SU-DHL-6 (cell line): ENCODE results near the gene PELI3.
"Not testable (repeated sequence)": the region's sequence is repeated elsewhere in the genome, so short reads cannot be mapped to it uniquely, and the experiment has no call there.

Experiments
- H2AFZ ChIP-seq: fragments of 200-600 bp; sonication (generic); 2 replicates; pipeline ENCODE4 v1.6.1; 2014; ENCODE audit warnings: low read depth, mild to moderate bottlenecking, moderate library complexity, mixed read lengths, antibody characterized with exemption, low read length; ENCODE audit not compliant: severe bottlenecking
- H3F3A ChIP-seq: fragments of 200-600 bp; shearing (Covaris generic); 2 replicates; pipeline ENCODE4 v1.6.0; 2016; ENCODE audit warnings: antibody characterized with exemption, mild to moderate bottlenecking; ENCODE audit not compliant: insufficient read depth
- H3K27ac ChIP-seq: fragments of 200-600 bp; sonication (generic); 2 replicates; pipeline ENCODE4 v1.5.1; 2016; ENCODE audit warnings: low read depth, mild to moderate bottlenecking, low read length, moderate library complexity, mixed read lengths
- H3K27me3 ChIP-seq: fragments of 200-600 bp; sonication (generic), shearing (Covaris generic); 2 replicates; pipeline ENCODE4 v1.6.0; 2014; ENCODE audit warnings: mild to moderate bottlenecking, low read length
- H3K36me3 ChIP-seq: fragments of 200-600 bp; sonication (generic); 2 replicates; pipeline ENCODE4 v1.6.1; 2014; ENCODE audit warnings: mild to moderate bottlenecking, low read length, mixed read lengths
- H3K4me2 ChIP-seq: fragments of 300-600, 200-600 bp; shearing (Covaris generic), sonication (generic); 2 replicates; pipeline ENCODE4 v1.6.0; 2014; ENCODE audit warnings: low read length, low read depth, mild to moderate bottlenecking; ENCODE audit not compliant: poor library complexity, severe bottlenecking
- H3K4me3 ChIP-seq: fragments of 200-600 bp; sonication (generic); 2 replicates; pipeline ENCODE4 v1.5.1; 2014; ENCODE audit warnings: antibody characterized with exemption, low read length, mild to moderate bottlenecking, mixed read lengths; ENCODE audit not compliant: insufficient read depth, poor library complexity, severe bottlenecking
- H3K79me2 ChIP-seq: fragments of 200-600 bp; sonication (generic); 2 replicates; pipeline ENCODE4 v1.6.1; 2014; ENCODE audit warnings: mild to moderate bottlenecking, low read length, moderate library complexity; ENCODE audit not compliant: insufficient read depth
- H3K9ac ChIP-seq: fragments of 200-600 bp; sonication (generic); 2 replicates; pipeline ENCODE4 v1.7.0; 2014; ENCODE audit warnings: mild to moderate bottlenecking, low read length
- H3K9me2 ChIP-seq: fragments of 200-600 bp; sonication (generic); replicated peaks from 2 replicates; pipeline ENCODE4 v1.6.1; 2014; ENCODE audit warnings: low read length; ENCODE audit not compliant: insufficient read depth
- H3K9me3 ChIP-seq: fragments of 200-600 bp; sonication (generic); 2 replicates; pipeline ENCODE4 v1.6.1; 2014; ENCODE audit warnings: low read length, mixed read lengths; ENCODE audit not compliant: insufficient read depth
- H4K20me1 ChIP-seq: fragments of 200-600 bp; sonication (generic); 2 replicates; pipeline ENCODE4 v1.6.1; 2014; ENCODE audit warnings: low read depth, mild to moderate bottlenecking, antibody characterized with exemption, low read length, moderate library complexity, mixed read lengths
- EZH2phosphoT487 ChIP-seq: fragments of 200-600 bp; sonication (generic), shearing (Covaris generic); conservative IDR thresholded peaks from 2 replicates; pipeline ENCODE4 v1.6.1; 2018; ENCODE audit warnings: mild to moderate bottlenecking, antibody characterized with exemption, low read length, moderate library complexity, mixed read lengths
- TF ChIP-seq, protein P1 (sequence below): fragments of 200-600 bp; sonication (generic); IDR thresholded peaks from one replicate; pipeline ENCODE4 v1.5.1; 2017; ENCODE audit warnings: antibody characterized with exemption, mild to moderate bottlenecking, low read length, moderate library complexity; ENCODE audit not compliant: insufficient read depth, poor library complexity, severe bottlenecking

The PELI3 gene

DNA sequence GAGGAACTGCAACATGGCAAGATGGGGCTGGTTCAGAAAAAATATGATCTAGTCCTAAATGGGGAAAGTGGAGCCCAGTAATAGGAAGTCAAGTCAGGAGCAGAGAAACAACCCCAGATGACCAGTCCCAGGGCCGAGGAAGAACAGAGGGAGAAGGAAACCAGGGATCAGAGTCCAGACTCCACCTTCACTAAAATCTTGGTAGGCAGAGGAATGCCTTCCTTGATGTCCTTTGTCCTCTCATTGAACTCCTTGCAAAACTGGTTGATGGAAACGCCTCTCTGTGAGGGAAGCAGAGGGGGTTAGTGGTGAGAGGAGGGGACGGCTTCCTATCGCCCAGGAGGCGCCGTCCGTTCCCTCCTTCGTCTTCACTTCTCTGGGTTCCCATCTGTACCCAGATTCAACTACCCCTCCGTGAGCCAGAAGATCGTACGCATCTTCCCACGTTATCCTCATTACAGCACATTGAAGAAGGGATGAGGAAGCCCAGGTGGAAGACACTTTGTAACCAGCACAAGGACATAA, 28.7 kb upstream of the PELI3 start:
- Histone ChIP-seq H3K36me3 (0 out of 2 replicates have a peak, but pooled peaks cover 2% of the 10 kb centered on the region), H3F3A (no peaks in the 10 kb centered on the region), H2AFZ (peak overlapping the region; percentile 87), H3K9me3 (no peaks in the 10 kb centered on the region), H3K79me2 (no peaks in the 10 kb centered on the region; the same call in 1 of the 2 replicates), H3K27ac (peak overlapping the region; percentile 60; the same call in 1 of the 2 replicates), H3K4me3 (peak overlapping the region; percentile 85), H3K9me2 (no peaks in the 10 kb centered on the region), H3K4me2 (peak overlapping the region; percentile 69), H3K9ac (peak overlapping the region; percentile 75), H3K27me3 (no peaks in the 10 kb centered on the region), H4K20me1 (no peaks in the 10 kb centered on the region)
- no peak for TF ChIP-seq EZH2phosphoT487
- TF ChIP-seq, protein P1, sequence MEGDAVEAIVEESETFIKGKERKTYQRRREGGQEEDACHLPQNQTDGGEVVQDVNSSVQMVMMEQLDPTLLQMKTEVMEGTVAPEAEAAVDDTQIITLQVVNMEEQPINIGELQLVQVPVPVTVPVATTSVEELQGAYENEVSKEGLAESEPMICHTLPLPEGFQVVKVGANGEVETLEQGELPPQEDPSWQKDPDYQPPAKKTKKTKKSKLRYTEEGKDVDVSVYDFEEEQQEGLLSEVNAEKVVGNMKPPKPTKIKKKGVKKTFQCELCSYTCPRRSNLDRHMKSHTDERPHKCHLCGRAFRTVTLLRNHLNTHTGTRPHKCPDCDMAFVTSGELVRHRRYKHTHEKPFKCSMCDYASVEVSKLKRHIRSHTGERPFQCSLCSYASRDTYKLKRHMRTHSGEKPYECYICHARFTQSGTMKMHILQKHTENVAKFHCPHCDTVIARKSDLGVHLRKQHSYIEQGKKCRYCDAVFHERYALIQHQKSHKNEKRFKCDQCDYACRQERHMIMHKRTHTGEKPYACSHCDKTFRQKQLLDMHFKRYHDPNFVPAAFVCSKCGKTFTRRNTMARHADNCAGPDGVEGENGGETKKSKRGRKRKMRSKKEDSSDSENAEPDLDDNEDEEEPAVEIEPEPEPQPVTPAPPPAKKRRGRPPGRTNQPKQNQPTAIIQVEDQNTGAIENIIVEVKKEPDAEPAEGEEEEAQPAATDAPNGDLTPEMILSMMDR = no peak

DNA sequence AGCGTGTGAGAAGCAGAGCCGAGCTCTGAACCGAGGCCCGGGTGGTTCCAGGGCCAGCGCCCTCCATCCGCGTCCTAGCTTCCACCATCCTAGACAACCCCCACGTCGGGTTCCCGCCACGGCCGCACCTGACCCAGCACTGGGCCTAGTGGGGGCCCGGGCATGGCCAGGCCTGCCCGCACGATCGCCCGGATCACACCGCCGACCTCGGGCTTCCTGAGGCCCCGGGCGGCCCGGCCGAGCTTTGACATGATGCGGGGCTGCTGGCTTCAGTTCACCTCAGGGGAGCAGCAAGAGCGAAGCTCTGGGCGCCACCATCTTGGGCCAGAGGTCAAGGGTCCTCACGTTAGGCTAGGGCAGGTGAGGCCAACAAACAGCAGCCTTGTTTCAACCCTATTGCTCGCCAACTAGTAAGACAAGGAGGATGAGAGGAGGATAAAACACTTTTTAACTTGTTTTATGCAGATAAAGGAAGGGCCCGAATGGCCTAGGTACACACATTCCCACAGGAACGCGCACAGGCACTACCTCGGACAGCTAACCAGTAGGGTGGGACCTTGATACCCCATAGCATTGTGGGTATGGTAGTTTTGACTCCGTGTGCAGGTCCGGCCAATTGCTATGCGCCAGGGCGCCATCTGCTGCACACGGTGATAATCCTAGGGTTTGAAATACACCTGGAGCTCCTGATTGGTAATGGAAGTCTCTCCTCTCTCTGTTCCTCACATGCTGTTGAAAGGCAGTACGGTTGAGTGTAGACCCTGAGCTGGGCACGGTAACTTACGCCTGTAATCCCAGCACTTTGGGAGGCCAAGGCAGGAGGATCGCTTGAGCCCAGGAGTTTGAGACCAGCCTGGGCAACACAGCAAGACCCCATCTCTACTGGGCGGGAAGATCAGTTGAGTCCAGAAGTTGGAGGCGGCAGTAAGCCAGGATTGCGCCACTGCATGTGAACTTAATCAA, 27.9 kb upstream of the PELI3 start, which contains the start of gene MRPL11:
TSS of gene MRPL11 (minus strand) at position 345 of the 963 bp plus-strand sequence. CDS start at position 251, 94 bp downstream.
- no peaks in the 10 kb centered on the region for H3F3A ChIP-seq
- peak within 1 kb of the TSS; percentile 87 for H2AFZ ChIP-seq

DNA sequence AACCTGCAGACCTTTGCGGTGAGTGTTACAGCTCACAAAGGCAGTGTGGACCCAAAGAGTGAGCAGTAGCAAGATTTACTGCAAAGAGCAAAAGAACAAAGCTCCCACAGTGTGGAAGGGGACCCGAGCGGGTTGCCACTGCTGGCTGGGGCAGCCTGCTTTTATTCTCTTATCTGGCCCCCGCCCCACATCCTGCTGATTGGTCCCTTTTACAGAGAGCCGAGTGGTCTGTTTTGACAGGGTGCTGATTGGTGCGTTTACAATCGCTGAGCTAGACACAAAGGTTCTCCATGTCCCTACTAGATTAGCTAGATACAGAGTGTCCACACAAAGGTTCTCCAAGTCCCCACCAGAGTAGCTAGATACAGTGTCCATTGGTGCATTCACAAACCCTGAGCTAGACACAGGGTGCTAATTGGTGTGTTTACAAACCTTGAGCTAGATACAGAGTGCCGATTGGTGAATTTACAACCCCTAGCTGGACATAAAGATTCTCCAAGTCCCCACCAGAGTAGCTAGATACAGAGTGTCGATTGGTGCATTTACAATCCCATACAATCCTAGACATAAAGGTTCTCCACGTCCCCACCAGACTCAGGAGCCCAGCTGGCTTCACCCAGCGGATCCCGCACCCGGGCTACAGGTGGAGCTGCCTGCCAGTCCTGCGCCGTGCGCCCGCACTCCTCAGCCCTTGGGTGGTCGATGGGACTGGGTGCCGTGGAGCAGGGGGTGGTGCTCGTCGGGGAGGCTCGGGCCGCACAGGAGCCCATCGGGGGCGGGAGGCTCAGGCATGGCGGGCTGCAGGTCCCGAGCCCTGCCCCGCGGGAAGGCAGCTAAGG, 26.4 kb upstream of the PELI3 start:
- not testable (repeated sequence) for H3K4me3 ChIP-seq, H4K20me1 ChIP-seq, H3K4me2 ChIP-seq, H3K27me3 ChIP-seq, H3K27ac ChIP-seq, H3K9me2 ChIP-seq, H3K9me3 ChIP-seq, H3K9ac ChIP-seq, H2AFZ ChIP-seq, H3K79me2 ChIP-seq, H3F3A ChIP-seq, H3K36me3 ChIP-seq

More for the DNA sequence above, 27.9 kb upstream of the PELI3 start, which contains the start of gene MRPL11:
- TF ChIP-seq, protein P1 = peak; percentile 56
- TF ChIP-seq EZH2phosphoT487 = no peak
- Histone ChIP-seq H3K4me3 (peak within 1 kb of the TSS; percentile 85), H3K79me2 (no peaks in the 10 kb centered on the region; the same call in 1 of the 2 replicates), H3K9ac (peak within 1 kb of the TSS; percentile 75), H3K9me3 (no peaks in the 10 kb centered on the region), H3K9me2 (no peaks in the 10 kb centered on the region), H3K27ac (peak within 1 kb of the TSS; percentile 60), H4K20me1 (no peaks in the 10 kb centered on the region), H3K4me2 (peak within 1 kb of the TSS; percentile 69), H3K36me3 (0 out of 2 replicates have a peak, but pooled peaks cover 2% of the 10 kb centered on the region), H3K27me3 (no peaks in the 10 kb centered on the region)

DNA sequence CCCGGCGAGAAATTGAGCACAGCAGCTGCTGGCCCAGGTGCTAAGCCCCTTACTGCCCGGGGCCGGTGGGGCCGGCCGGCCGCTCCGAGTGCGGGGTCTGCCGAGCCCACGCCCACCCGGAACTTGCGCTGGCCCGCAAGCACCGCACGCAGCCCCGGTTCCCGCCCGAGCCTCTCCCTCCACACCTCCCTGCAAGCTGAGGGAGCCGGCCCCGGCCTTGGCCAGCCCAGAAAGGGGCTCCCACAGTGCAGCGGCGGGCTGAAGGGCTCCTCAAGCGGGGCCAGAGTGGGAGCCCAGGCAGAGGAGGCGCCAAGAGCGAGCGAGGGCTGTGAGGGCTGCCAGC, 25.8 kb upstream of the PELI3 start:
- not testable (repeated sequence) for H2AFZ ChIP-seq, H3K79me2 ChIP-seq, H3K36me3 ChIP-seq, H3K9me2 ChIP-seq, H3K4me3 ChIP-seq, H3K27me3 ChIP-seq, H3K4me2 ChIP-seq, H3K9me3 ChIP-seq, H3F3A ChIP-seq, H4K20me1 ChIP-seq, H3K9ac ChIP-seq, H3K27ac ChIP-seq
